ENCODE results near the gene AP2B1.
A peak's percentile ranks its signal among the peaks of the same experiment; 100 is the strongest.
"Not testable (repeated sequence)": the region's sequence is repeated elsewhere in the genome, so short reads cannot be mapped to it uniquely, and the experiment has no call there.

AP2B1 gene

DNA sequence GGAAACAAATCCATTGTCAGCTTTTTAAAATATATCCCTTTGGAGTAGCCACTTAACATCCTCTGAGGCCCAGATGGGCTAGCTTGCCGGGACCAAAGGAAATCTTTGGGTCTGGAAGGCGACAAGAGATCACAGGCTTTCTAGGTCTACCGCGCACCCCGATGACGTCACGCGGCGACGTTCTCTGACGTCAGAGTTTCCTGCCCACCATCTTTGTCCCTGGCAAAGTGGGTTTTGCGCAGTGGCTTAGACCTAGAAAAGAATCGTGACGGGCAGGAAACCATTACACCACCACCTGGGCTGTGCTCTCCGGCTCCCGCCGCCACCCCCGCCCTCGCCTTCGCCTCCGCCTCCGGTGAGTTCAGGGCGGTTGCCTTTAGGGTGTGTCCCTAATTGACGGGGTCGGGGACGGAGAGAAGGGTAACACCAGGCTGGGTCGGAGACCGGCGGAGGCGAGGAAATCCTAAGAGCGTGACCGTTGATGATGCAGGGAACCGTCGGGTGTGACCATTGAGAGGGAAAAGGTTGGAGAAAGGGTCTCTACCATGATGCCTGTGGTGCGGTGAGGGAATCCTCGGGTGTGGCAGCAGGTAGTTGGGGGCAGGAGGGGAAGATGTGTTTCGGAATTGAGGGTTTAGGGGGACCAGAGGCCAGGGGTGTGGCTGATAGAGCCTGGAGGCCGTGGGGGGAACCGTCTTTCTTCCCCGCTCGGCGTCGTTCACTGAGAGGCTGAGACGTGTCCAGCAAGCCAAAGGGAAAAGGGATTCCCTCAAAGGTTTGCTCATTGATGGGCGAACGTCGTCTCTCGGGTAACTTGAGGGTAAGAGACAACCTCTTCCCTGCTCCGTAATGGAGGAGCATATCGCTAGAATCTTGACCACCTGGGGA, at the start of gene AP2B1:
Gene AP2B1 (plus strand): TSS at position 249 of the 888 bp plus-strand sequence. CDS start 6,709 bp downstream, outside the sequence.
- peak; percentile 81 for DNase-seq

DNA sequence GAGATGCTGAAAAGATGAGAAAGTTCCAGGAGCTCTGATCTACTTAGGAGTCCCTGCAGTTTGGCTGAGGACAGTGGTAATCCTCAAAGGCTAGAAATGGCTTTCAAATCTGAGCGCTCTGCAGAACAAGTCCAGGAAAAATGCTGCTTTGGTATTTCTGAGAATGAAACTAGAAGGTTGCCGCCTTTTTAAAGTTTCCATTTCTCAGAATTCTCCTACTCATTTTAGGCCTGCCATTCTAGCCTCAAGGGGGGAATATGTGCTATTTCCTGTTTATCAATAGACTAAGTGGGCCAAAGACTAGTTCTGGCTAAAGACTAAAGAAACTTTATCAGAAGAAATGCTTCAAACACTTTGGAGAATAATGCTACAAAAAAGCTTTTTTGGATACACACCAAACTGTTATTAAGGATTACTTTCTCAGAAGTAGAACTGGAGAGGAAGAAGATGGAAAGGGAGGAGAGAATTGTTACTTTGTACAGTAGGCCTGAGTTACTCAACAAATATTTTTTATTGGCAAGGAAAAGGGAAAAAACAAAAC, 49.5 kb upstream of the AP2B1 start, which contains the start of gene SLFN12L:
Gene SLFN12L (minus strand): TSS at position 78 of the 541 bp plus-strand sequence. CDS start 15,314 bp downstream, outside the sequence.
- no peak for DNase-seq

DNA sequence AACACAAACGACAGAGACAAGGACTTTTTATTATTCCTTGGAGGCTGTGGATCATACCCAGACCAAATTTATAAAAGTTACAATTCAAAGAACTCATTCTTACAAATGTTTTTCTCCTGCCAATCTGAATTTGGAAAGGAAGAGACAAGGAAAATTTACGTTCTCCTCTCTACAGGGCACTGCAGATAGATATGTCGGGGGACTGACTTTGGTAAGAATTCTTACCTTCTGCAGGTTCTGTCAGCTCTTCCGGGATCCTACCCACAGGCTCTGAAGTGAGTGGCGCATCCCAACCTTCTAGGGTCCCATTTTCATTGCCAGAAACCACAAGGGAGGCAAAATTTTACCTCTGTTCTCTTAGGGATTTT, 47.5 kb upstream of the AP2B1 start:
- DNase-seq = no peak

DNA sequence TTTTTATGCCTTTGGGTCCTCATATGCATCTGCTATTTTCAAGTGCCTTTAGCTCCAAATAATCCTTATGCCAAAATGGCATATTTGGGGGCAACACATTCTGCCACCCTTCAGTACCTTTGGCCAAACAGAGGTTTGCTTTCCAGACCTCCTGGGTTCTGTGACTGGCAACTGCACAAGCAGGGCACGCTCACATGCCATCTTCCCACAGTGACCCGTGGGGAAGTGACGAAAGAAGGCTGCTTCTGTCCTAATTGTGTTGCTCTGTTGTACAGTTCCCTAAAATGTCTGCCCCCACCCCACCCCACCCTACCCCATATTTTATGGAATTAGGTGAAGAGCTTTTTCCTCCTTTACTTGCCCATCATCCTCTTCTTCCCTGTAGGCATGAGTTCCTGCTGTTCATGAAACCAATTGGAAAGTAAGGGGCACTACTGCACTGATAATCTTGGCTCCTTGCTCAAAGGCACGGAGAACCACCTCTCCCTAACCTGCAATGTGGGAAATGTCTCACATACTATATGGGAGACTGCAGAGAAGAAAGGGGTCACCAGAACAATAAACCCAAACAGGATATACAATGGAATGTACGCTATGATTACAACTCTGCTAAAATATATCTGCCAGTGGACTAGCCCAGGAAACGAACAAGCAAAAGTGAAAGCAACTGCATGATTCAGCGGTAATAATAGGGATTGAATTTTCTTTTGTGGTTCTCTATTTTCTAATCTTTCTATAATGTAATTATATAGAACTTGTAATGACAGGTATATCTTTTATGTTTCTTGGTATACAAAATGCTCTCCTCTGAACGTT, 46.3 kb upstream of the AP2B1 start:
- DNase-seq = no peak

DNA sequence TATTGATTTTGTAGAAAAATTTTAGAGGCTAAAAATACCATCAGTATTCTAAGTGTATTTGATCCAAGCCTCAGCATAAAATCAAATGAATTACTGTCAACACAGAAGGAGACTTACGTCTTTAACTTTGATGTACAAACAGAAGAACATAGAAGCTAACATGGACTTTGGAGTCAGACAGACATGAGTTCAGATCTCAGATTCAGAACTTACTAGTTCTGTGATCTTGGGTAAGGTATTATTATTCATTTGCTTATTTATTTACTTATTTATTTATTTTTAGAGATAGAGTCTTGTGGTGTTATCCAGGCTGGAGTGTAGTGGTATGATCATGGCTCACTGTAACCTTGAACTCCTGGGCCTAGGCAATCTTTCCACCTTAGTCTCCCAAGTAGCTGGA, 45.7 kb upstream of the AP2B1 start:
- no peak for DNase-seq

DNA sequence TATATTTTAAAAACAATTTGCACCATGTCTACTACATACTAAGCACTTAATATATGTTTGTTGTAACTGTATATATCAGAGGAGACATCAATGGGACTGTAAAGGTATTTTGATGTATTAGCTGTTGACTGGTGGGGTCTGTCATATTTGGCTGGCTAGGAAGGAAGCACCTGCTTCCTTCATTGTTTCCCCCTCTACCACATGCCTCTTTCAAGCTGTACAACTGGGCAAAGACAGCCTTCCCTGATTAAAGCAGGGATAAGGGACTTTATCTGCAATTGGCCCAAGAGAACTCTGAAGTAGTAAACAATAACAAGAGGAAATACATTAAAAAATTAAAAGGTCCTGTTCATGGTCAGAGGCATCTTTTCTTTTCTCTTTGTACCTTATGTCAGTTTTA, 44.1 kb upstream of the AP2B1 start:
- no peak for DNase-seq

DNA sequence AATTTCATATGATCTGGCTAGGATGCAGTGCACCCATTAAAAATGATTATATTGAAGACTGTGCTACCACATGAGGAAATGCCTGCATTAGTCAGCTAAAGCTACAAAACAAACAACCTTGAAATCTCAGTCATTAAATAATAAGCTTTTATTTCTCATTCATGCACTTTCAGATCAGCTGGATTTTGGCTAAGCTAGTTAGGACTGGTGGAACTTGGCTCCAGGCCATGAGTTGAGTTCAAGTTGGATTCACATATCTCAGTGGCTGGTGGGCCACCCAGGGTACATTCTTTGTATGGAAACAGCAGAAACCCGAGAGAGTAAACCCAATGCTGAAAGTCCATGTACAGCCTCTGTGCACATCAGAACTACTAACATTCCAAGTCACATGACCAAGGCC, 43.3 kb upstream of the AP2B1 start:
- DNase-seq = no peak

DNA sequence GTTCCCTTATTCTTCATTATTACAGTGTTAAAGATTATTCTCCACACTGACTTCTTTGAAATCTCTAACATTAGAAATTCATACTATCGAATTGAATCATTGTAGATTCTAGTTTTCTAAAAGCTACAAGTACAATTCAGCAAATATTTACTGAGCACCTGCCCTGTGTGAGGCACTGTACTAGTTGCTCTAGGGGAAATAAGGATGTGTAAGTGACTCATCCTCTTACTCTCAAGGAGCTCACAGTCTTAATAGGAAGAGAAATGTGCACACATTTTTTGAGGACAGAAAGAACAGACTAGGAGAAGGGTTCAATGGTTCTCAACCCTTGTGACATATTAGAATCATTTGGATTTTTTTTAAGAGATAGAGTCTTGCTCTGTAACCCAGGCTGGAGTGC, 42.0 kb upstream of the AP2B1 start:
- no peak for DNase-seq

DNA sequence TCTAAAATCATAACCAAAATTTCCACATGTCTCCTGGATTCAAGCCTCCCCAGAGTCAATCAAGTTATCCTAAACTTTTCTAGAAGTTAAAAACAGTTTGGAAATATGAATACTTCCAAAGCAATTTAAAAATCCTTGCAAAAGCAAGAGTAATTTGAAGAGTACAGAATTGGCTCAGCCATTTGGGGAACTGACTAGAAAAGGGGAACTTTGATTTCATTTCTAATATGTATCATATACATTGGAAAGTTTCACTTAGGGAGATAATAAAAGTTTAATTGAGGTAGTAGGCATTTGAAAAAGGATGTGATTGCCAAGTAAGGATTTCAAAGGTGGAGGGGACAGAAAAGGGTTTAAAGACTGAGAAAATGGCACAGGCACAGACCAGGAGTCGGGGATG, 40.6 kb upstream of the AP2B1 start:
- DNase-seq = no peak

DNA sequence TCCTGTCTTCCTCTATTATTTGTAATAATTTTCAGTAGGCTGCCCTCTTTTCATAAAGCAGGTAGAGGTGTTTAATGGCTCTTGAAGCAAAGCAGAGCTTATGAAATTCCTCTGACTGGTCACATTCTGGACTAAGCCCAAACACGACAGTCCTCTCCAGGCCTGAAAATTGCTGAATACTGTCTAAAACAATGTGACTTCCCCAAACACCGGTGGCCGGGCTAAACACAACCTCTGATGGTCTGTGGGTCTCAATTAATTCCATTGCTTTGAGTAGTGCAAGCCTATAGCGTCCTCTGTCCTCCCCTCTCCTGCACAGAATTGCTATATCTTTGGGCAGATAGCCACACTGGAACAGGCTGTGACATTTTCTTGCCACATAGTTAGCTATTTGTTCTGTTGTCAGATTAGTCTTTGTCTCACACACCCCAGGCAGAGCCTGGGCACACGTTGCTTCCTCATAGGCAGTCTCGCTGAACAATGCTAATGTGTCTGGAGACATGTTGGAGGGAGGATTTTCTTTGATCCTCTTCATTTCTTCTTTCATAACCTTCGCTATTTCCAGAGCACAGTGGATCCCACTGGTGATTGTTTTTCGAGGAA, 38.8 kb upstream of the AP2B1 start:
- DNase-seq = no peak

DNA sequence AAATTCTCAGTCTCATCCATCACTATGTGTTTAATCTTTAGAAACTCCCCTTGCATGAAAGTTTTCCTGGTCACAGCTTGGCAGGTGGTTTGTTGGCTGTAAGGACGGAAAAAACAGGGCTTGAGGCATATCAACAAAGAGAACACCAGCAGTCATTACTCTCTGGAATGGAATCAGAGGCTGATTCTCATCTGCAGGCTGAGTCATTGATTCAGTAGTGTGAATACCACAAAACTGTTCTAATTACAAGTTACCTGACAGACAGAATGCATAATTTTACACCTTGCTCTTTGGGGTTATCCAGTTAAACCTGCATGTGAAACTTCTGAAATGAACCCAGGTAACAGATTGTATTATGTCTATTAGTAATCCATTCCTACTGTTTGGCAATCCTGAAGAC, 38.1 kb upstream of the AP2B1 start:
- DNase-seq = no peak

DNA sequence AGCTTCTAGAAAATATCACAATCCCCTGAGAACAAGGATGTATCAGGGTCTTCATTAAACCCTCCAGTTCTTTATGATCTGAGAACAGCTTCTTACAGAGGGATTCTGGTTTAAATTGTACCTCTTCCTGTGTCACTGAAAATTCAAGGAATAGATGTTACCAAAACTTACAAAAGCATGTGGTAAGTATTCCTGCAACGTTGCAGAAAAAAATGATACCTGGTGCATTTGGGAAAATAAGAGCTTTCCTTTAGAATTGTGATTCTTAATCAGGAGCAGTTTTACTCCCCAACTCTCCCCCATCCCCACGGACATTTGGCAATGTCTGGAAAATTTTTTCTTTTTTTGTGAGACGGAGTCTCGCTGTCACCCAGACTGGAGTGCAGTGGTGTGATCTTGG, 33.8 kb upstream of the AP2B1 start:
- DNase-seq = no peak

DNA sequence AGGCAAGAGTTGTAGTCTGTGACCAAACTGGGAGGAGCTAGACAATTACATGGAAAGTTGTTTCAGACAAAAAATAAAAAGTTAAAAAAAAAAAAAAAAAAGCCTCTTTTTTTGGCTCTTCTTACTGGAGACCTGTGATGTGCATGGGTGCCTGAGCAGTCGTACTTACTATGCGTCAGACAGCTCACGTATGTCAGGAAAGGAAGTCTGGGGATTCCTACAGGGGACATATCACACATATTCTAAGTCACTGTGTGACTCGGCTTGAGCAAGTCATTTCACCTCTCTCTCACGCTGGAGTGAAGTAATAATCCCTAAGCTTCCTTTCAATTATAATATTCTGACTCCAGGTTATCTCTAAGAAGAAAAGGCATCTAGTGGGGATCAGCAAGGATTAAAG, 32.5 kb upstream of the AP2B1 start:
- DNase-seq = no peak

DNA sequence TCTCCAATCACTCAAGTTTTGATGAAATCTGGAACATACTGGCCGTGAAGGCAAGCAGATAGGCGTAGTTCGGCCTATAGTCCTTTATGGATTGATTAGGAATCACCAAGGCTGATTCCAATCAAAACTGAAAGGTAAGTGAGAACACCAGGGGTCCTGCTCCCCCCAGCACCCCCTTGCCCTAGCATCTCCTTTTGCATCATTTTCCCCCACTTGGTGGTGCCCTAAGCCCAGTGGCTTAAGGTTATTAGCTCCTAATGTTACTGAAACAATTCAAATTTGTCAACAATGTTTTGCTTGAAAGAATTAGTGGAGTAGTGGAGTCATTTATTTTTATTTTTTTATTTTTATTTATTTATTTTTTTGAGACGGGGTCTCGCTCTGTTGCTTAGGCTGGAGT, 31.4 kb upstream of the AP2B1 start:
- no peak for DNase-seq

DNA sequence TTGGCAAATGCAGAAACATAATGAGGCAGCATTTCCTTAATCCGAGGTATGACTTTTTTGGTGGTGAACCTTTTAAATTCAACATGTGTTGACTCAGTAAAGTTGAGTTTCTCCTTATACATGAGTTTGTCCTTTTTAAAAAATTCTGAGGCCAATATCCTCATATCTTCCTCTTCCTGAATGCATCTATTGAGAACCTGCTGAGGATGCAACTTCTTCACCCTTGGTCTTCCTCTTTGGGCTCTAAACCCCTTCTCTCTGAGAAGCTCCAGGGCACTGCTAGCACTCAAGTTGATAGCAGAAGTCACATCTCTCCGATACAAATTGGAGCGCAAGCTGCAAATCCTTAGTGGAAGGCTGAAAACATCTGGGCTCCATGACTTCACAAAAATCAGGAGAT, 29.8 kb upstream of the AP2B1 start:
- DNase-seq = no peak

DNA sequence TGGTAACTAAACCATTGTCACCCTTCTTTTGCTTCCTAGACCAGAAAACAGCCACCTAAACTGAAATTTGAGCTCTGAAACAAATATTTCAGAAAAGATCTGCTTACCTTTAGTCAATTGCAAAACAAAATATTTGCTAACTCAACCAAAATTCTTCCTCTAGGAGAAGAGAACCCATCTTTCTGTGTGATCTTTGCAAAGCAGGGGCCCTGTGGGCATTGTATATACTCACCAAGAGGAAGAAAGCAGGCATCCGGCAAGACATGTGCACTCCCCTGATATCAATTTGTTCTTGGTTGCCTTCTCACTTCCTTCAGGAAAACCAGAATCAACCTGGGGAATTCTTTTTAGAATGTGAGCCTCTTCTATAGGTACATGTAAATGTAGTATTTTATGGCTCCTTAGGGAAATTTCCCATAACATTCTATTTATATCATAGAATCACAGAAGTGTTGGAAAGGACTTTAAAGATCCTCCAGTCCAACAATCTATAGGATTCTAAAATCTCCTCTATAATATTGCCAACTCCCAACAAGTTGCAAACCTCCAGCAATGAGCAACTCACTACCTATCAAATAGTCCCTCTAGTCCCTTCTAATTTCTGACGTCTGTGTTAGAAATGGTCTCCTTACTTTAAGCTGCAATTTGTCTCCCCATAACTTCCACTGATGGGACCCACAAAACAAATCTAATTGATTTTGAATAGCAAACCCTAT, 27.5 kb upstream of the AP2B1 start:
- no peak for DNase-seq

DNA sequence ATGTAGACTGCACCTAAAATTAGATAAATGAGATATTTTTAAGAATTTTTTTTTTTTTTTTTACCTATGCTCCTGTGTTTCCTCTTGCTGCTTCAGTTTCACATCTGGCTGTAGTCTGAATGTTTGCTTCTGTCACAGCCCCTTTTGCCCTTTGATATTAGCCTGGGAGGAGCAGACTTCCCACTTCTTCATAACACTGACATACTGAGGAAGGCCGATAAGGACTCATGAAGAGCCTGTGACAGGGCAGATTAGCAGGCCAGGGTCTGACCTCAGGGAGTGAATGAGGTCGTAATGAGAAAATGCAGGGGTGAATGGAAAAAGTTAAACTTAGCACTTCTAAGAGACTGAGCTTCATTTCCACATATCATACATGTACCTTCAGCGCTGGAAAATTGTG, 26.4 kb upstream of the AP2B1 start, which contains the start of gene SLFN14:
Gene SLFN14 (minus strand): TSS at position 117 of the 400 bp plus-strand sequence. CDS start 2,757 bp downstream, outside the sequence.
- no peak for DNase-seq

DNA sequence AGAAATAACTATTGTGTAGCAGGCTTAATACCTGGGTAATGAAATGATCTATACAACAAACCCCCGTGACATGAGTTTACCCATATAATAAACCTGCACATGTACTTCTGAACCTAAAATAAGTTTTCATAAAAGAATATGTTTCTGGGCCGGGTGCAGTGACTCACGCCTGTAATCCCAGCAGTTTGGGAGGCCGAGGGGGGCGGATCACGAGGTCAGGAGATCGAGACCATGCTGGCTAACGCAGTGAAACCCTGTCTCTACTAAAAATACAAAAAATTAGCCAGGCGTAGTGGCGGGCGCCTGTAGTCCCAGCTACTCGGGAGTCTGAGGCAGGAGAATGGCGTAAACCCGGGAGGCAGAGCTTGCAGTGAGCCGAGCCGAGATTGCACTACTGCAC, 23.9 kb upstream of the AP2B1 start:
- DNase-seq = not testable (repeated sequence)

DNA sequence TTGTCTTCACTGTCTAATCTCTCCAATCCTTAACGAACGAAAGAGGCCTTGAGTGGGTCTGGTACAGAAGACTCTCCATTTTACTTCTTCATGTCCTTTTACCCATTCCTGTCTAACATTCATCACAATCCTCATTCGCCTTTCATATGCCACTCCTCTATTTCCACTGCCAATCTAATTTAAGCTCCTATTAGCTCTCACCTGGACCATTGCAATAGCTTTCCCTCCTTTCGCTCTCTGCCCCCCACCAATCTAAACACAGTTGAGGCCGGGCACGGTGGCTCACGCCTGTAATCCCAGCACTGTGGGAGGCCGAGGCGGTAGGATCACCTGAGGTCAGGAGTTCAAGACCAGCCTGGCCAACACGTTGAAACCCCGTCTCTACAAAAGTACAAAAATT, 20.2 kb upstream of the AP2B1 start:
- no peak for DNase-seq

DNA sequence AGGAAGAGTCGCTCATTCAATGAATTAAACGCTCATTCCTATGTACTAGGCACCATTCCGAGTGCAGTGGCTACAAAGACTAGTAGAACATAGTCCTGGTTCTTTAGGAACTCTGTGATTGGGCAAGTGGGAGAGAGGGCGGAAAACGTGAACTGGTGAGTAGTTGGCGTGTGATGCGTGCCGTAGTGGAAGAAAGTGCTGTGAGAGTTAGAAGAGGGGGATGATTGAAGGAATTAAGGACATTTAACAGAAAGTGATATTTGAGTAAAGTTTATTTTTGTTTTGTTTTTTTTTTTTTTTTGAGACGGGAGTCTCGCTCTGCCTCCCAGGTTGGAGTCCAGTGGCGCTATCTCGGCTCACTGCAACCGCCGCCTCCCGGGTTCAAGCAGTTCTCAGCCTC, 18.6 kb upstream of the AP2B1 start:
- no peak for DNase-seq

DNA sequence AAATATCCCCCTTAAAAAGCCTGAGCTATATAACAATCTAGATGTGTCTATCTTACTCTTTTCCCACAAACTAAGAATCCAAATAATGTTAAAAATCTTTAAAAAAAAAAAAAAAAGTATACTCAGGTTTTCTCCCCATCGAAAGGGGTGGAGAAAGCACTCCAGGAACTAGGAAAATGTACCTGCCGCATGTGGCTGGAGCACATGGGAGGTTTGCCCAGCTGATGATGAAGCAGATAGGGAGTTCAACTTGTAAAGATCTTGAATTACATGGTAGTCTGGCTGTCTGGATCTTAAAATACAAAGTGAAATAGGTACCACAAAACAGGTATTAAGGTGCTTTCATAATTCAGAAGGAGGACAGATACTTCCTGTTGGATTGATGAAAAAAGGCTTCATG, 17.7 kb upstream of the AP2B1 start:
- no peak for DNase-seq

DNA sequence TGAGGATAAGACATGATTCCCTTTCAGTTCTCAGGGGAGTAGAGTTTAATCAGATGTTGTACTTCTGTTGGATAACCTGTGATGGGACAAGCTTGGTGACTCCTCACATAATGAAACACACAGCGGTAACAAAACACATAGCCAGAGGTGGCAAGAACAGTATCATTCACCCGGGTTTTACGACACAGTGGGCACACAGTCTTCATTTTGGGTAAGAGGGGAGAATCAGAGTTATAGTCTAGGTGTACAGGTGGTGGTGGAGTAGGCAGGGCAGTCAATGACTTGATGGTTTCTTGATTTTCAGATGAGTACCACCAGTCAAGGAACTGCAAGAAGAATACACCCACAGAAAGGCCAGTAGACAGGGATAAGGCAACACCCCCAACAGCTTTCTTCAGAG, 11.4 kb upstream of the AP2B1 start:
- DNase-seq = no peak

DNA sequence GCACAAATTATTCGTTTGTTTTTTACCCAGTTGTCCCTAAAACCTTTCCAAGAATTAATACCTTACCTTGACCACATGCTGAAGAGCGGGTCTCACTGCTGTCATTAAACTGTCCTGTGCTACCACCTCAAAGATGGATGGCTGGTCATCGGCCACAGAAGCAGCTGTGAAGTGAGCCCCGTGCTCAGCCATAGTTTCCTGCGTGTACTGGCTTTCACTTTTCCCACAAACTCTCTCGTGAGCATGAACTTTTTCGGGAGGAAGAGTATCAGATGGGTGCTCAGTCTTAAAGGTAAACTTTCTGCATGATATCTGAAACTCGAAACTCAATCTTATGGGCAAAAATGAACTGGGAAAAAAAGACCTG, 9.3 kb upstream of the AP2B1 start:
- no peak for DNase-seq

Data from DMS 273 treated with DMSO at 0.1 percent for 48 hours (cell line).